ENCODE results near the gene TCF25.

DNA sequence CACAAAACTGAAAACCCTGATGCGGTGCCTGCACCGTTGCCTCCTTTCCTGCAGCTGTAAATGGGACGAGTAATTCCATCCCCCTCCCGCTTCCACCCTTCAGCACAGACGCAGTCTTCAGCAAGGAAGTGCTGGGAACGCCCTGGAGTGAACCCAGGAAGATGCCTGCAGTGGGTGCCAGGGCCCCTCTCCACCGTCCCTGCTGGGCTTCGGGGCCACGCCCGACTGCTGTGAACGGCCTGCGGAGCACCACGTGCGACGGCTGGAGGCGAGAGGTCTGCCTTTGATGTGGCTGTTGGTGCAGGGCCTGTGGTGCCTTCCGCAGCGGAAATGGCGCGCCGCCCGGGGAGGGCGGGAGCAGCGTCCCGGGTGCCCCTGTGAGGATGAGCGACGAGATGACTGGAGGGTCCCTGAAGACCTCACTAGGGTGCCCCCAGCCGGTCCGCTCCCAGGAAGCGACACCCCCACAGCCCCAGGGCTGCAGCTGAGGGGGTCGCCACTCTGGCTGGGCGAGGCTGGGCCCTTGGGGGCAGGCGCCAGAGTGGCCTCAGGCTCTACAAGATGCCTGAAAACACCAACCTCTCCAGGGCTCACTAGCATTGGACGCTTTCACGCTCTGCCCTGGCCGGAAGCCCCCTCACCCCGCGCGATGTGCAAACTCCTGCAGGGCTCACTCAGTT lies 44.5 kb downstream of the TCF25 start:
- no peak for TF ChIP-seq EZH2 (IDR thresholded peaks at IDR 0.05; ENCODE audit: borderline replicate concordance)
- TF ChIP-seq, protein P1, sequence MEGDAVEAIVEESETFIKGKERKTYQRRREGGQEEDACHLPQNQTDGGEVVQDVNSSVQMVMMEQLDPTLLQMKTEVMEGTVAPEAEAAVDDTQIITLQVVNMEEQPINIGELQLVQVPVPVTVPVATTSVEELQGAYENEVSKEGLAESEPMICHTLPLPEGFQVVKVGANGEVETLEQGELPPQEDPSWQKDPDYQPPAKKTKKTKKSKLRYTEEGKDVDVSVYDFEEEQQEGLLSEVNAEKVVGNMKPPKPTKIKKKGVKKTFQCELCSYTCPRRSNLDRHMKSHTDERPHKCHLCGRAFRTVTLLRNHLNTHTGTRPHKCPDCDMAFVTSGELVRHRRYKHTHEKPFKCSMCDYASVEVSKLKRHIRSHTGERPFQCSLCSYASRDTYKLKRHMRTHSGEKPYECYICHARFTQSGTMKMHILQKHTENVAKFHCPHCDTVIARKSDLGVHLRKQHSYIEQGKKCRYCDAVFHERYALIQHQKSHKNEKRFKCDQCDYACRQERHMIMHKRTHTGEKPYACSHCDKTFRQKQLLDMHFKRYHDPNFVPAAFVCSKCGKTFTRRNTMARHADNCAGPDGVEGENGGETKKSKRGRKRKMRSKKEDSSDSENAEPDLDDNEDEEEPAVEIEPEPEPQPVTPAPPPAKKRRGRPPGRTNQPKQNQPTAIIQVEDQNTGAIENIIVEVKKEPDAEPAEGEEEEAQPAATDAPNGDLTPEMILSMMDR (IDR thresholded peaks at IDR 0.05; ENCODE audit: poor library complexity), result no peak

Data from hepatocyte (in vitro differentiated cells).